NCI-H2196 (cell line): ENCODE measurements around the gene RER1.
"Not testable (repeated sequence)": the region's sequence is repeated elsewhere in the genome, so short reads cannot be mapped to it uniquely, and the experiment has no call there.

Experiments used
- DNase-seq: peaks from one replicate; lab custom pipeline; 2025; ENCODE audit not compliant: unreplicated experiment; lab: John Stamatoyannopoulos, UW

The RER1 gene

DNA sequence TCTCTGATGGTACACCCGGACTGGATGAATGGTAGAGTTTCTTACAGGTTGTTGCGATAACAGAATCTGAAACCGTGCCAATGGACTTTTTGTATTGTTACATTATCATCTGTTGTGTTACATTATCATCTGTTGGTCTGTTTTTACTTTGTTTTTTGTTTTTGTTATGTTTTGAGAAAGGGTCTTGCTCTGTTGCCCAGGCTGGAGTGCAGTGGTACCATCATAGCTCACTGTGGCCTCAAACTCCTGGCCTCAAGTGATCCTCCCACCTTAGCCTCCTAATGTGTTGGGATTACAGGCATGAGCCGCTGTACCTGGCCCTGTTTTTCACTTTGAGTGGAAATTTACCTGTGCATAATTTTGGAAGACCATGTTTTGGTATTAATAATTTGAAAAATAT lies 30.9 kb downstream of the RER1 start:
- DNase-seq = no peak

DNA sequence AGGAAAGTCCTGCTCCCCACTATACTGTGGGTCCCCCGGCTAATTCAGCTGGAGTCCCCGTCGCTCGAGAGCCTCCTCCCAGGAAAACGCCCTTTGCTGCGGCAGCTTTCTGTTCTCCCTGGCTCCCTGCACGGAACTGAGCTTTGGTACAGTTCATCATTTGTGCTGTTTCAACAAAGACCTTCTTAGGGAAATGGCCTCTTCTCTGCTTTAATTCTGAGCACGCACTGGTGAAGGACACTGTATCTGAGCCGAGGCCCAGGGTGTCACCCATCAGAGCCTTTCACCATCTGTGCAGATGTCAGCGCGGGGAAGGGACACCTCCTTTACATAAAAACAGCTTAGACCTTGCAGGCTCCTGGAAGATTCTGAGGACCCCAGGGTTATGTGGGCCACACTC lies 34.3 kb downstream of the RER1 start:
- no peak for DNase-seq

DNA sequence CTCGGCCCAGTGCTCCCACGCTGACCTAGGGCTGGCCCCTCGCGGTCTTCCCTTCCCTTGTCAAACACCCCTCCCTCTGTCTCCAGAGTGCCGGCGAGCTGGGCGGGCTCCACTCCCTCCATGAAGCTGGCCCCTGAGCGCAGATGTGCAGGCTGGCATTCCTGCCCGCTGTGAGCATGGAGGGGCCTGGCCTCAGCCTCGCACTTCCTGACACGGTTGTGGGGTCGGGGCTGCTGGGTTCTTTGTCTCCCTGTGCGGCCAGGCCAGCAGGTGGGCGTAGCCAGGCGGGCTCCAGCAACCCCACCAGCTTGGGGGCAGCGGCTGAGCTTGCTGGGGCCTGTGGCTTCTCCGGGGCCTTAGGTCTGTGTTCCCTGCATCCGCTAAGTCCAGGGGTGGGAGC lies 34.9 kb downstream of the RER1 start:
- DNase-seq = no peak

DNA sequence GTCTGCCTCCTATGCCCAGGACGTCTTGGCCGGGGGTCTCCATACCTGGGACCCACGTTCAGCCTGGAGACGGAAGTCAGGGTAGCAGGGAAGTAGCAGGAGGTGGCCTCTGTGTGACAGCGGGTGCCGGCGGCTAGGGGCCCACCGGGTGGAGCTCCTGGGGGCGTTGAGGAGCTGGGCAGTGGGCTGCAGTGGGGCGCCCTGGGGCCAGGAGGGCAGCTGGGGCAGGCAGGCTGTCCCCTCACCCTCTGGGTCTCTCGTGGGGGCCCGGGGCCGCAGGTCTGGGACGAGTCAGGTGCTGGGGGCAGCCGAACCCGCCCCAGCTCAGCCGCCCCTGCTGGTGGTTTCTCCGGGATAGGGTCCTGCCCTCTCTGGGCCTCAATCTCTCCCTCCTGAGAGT lies 35.4 kb downstream of the RER1 start:
- DNase-seq = no peak

DNA sequence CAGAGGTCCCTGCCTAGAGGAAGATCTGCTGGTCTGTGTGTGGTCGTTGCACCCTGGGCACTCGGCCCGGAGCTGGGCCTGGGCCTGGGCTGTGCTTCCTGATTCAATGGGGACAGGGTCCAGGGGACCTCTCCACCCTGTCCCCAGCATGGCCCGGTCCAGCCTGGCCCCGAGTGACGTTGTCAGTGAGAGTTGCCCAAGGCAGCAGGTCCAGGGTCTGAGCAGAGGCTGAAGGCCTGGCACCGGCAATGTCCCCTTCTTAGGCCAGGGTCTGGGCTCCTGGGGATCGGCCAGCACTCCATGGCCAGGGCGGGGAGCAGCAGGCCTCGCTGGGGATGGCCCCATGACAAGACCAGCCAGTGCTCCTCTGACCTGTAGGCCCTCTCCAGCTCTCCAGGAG lies 36.3 kb downstream of the RER1 start:
- DNase-seq = no peak

DNA sequence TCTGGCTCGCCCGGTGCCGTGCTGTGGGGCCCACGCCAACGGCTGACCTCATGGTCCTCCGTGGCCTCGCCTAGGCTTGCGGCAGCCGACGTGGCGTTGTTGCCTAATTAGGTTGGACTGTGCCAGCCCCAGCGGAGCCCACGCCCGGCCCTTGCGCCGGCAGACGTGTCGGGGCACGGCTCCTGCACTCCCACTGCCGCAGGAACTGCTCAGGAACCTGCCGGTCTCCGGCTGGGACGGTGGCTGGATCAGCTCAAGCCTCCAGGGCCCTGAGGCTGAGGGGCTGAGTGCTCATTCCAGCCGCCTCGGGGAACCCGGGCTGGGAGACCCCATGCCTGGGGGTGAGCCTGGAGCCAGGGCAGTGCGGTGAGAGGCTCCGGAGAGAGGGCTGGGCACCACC lies 36.8 kb downstream of the RER1 start:
- DNase-seq = no peak

DNA sequence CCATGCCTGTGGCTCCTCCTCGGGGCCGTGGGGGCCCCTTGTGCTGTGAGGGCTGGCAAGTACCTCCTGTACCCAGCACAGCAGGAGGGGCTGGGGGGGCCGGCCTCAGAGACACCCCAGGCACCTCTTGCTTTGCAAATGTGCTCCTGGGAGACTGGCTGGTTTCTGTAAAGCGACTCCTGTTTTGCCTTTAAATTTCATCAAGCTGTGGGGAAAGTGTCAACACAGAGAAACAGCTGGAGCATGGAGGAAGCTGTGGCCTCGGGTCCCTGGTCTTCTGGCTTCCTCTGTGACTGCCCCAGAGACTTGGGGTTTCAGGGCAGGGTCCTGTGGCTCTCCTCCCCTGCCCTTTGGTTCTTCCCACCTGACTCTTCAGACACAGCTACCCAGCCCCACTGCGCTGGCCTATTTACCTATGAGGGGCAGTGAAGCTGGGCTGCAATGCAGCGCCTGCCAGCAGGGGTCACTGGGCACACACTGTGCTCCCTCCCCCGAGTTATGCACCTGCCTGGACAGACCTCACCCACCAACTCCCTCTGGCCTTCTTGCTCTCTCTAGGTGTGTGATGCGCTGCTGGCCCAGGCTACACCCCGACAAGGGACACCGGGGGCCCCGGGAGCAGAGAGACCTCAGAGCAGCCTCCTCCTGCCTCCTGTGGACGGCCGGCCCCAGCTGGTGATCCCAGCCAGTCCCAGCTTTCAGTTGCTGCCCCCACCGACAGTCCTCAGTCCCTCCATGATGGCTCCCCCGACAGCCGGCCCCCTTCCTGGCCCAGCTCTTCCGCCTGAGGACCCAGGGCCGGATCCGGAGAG lies 38.3 kb downstream of the RER1 start:
- DNase-seq = no peak

DNA sequence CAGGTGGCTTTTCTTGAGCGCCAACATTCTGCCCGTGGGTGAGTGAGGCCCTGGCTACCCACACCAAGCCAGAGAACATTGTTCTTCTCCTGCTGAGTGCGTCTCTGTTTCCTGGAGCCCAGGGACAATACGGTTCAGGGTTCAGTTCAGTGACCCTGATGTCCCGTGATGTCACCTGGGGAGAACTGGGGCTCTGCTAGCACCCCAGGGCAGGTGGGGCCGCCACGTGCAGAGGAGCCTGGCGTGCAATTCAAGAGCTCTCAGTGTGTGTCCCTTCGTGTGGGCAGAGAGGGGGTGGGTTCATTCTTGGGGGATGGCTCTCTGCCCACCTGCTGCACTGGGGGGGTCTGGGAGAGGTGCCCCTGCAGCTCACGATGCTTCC lies 38.9 kb downstream of the RER1 start:
- no peak for DNase-seq

DNA sequence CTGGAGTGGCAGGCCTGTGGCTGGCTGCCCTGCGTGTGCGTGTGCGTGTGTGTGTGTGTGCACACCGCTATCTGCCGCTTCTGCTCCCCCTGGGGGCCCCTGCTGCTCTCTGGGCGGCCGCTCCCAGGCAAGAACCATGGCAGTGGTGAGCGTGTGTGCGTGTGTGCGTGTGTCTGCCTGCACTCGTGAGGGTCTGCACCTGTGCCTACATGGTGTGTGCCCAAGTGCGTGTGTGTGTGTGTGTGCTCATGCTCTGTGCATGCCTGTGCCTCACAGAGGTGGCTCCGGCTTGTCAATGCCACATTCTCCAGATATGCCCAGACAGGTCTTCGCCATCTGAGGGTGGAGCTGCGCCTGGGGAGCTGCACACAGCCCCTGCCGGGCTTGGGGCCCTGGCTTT lies 39.5 kb downstream of the RER1 start:
- no peak for DNase-seq

DNA sequence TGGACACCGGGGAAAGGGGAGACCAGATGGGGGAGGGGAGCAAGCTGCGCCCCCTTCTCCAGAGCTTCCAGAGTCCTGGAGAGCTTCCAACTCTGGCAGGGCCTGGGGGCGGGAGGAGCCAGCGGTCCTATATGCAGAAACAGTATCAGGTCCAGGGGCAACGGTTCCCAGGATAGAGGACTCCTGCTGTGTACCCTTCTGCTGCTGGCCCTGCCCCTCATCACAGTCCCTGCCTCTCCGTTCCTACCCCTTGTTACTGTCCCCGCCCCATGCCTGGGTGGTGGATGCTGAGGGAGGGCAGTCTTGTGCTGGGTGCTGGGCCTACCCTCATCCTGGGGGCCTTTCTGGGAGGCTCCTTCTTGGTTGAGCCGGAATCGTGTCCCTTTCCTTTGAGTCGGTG lies 39.9 kb downstream of the RER1 start:
- no peak for DNase-seq

DNA sequence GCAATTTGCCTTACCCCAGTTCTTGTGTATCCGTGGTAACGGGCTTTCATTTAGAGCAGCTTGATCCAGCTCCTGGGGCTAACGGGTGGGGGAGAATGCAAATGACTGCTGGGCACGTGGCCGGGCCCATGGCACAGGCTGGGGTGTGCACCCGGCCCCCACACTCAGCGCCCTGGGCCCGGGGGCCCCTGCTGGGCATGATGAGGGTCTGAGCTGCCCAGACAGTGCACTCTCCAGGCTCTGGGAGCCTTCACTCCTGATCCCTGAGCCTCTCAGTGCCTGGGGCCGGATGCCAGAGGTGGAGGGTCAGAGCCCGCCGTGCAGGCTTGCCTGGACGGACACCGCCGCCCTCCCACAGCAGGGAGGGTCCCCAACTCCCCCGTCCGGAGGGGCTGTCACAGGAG lies 40.8 kb downstream of the RER1 start:
- no peak for DNase-seq

DNA sequence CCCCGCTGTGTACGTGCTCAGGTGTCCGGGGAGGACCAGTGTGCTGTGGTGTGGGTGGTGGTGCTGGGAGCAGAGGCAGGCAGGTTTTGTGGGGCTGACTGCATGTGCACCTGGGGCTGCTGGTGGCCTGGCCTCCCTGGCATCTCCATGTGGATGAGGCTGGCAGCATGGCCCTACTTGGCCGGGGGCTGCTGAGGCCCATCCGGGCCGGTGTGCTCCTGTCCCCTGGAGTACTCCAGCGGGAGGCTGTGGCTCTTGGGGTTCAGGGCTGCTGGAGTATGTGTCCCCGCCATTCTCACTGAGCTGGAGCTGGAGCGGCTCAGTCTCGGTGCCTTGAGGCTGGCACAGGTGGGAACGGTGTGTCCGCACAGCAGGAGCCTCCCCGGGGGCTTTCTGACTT lies 41.6 kb downstream of the RER1 start:
- DNase-seq = no peak

DNA sequence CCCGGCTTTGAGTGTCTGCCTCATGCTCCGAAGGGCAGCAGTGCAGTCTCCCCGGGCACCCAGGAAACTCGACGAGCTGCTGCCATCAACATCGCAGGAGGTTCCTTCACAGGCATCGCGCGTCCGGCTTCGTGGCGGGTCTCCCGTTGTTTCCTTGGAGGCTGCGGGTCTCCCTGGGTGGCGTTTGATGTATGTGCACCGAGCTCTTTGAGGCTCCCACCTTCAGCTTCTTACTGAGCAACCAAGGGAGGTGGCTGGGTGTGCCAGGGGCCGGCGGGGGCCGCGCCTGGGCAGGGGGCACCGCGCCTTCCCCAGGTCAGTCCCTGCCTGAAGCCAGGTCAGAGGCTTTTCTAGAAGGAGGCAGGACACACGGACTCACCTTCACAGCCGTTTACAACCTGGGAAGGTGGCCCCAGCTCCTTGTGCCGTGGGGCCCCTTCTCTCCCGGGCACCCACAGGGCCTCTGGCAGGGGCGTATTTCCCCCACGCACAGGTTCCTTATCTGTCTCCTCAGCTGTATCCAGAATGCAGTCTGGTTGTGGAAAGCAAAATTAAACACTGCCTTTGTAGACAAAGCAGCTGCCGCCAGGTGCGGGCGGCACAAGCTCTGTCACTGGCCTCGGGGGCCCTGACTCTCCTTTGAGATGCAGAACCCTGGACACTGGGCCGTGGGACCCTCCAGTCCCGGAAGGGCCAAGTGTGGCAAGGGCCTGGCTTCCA lies 42.5 kb downstream of the RER1 start:
- DNase-seq = no peak

DNA sequence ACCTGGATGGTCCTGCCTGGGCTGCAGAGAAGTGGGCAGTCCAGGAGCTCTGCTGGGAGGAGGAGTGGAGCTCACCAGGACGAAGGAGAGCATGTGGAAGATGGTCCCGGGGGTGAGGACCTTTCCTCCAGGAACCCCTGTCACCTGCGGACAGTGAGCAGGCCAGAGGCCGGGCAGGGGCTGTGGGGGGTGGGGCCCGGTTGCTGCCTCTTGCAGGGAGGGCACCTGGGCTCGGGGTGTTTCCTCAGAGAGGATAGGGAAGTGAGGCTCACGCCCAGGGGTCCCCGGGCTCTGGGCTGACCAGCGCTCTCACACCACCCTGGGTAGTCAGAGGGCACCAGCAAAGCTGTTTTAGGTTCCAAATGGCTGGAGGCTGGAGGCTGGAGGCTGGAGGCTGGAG lies 43.5 kb downstream of the RER1 start:
- no peak for DNase-seq

DNA sequence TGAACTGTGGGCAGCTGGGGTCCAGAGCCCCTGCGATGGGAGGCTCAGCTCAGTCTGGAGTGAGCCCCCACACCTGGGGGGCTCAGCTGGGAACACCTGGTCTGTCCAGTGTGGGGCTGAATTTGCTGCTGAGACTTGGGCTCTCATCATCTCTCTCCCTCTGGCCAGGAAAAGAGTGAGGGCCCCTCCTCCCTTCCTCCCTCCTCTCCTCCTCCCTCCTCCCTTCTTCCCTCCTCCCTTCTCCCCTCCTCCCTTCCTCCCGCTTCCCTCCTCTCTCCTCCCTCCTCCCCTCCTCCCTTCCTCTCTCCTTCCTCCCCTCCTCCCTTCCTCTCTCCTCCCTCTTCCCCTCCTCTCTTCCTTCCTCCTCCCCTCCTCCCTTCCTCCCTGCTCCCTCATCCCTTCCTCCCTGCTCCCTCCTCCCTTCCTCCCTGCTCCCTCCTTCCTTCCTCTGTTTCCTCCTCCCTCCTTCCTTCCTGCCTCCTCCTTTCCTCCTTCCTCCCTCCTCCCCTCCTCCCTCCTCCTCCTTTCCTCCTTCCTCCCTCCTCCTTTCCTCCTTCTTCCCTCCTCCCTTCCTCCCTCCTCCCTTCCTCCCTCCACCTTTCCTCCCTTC lies 44.2 kb downstream of the RER1 start:
- DNase-seq = no peak

DNA sequence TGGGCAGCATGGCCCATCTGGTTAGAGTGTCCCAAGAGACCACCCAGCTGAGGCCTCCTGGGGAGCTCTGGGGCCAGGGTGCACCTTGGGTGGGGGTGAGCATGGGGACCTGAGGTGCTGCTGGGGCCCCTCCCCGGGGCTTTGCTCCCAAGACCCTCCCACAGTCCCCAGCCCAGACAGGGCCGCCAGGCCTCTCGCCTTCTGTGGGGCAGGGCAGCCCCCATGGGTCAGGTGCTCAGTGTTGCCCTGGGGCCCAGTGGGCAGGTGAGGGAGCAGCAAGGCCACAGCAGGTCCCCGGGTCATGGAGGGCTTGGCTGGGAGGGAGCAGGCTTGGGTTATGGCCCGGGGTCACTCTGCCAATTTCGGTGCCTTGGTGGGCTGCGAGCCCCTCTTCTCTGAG lies 45.2 kb downstream of the RER1 start:
- DNase-seq = no peak

DNA sequence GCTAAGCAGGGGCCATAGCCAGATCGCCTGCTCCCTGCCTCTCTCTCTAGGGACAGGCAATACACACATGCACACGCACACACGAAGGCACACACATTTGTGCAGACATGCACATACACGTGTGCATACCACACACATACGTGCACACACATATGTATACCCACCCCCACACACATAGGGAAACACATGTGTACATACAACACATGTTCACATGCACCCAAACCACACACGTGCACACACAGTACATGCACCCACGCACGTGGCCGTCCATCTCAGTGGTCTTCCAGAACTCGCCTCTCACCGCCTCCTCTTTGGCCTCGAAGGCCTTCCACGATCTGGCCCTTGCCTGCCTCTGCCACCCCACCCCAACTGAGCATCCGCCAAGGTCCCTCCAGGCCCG lies 46.0 kb downstream of the RER1 start:
- DNase-seq = no peak

DNA sequence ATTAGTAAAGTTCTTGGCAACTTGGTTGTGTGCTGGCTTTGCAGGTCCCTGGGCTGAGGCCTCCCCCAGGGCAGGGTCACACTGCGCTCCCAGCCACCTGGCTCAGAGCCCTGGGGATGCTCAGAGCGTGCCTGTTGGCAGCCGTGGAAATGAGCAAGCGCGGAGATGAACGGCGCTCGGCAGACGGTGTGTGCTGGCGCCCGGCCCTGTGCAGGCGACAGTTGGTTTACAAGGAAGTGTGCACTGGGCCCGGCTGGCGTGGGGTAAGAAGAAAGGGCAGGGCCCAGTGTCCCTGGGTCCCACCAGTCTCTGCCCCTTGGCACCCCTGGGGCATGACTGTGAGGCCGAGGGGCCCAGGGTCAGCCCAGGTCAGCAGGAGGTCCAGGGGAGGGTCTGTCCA lies 46.4 kb downstream of the RER1 start:
- DNase-seq = peak; percentile 75

DNA sequence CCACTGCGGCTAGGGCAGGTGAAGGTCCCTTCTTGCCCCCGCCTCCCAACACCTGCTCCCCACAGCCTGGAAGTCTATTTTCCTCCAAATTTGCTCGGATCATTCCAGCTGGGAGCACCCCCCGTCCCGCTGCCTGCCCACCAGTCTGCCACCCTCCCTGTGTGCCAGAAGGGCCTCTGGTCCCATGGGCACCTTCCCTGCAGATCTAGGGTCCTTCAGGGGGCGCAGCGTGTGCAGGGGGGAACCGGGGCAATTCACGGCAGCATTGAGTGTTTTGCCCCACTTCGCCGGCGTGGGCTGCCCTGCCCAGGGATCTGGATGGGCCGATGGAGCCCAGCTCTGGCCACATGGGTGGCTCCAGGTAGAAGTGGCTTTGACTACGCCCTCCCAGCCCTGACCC lies 47.0 kb downstream of the RER1 start:
- DNase-seq = no peak

DNA sequence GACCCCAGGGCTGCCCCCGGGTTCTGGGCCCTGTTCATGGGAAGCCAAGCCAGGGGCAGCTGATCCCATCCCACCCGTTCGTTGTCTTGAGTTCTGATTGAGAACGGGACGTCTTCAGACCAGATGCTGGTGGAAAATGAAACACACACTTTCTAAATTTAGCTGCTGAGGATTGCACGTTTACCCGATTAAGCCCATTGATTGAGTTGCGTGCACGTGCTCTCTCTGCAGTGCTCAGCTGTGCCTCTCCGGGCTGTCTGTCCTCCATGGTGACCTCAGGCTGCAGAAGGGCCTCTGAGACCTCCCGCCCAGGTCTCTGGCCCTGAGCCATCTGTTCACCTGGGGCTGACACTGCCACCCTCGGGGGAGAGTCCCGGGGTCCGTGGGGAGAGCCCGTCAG lies 47.7 kb downstream of the RER1 start:
- no peak for DNase-seq

DNA sequence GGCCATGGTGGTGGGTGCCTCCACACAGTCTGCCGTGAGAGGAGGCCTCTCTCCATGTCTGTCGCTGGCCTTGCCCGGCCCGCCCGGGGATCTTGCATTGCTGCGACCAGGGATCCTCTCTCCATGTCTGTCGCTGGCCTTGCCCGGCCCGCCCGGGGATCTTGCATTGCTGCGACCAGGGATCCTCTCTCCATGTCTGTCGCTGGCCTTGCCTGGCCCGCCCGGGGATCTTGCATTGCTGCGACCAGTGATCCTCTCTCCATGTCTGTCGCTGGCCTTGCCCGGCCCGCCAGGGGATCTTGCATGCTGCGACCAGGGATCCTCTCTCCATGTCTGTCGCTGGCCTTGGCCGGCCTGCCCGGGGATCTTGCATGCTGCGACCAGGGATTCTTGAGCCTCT lies 48.7 kb downstream of the RER1 start:
- not testable (repeated sequence) for DNase-seq

DNA sequence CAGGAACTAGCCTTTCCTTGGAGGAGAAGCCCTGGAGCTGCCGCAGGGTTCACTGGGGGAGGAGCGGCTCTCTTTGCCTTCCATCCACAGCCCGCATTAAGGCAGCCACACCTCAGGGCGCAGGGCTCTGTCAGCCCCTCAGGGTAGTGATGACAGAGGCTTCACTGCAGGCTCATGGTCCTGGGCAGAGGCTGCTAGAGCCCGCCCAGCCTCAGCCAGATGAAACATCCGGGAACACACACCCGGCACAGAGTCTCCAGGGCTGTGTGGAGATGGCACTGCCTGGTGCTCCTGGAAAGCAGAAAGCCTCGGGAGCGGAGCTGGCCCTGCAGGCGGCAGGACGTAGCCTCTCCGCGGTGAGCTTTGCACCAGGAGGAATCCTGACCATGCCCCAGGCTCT lies 50.1 kb downstream of the RER1 start:
- no peak for DNase-seq
